Fibroblast of pulmonary artery (primary cell): ENCODE measurements around the gene TPSD1.

Experiments
- DNase-seq: peaks from one replicate; pipeline ENCODE4 v3.0.0-alpha.2; 2010; ENCODE audit warnings: low read depth
- H3K4me3 ChIP-seq: replicated peaks from 2 replicates; pipeline ENCODE4 v1.5.1; 2011; ENCODE audit warnings: low read depth, mild to moderate bottlenecking, control low read depth, low read length, moderate library complexity
- TF ChIP-seq, protein P1 (sequence below): IDR thresholded peaks from 2 replicates; pipeline ENCODE4 v1.5.1; 2011; ENCODE audit warnings: mild to moderate bottlenecking, control low read depth, low read length, inconsistent platforms; ENCODE audit errors: missing control alignments

The TPSD1 gene

DNA sequence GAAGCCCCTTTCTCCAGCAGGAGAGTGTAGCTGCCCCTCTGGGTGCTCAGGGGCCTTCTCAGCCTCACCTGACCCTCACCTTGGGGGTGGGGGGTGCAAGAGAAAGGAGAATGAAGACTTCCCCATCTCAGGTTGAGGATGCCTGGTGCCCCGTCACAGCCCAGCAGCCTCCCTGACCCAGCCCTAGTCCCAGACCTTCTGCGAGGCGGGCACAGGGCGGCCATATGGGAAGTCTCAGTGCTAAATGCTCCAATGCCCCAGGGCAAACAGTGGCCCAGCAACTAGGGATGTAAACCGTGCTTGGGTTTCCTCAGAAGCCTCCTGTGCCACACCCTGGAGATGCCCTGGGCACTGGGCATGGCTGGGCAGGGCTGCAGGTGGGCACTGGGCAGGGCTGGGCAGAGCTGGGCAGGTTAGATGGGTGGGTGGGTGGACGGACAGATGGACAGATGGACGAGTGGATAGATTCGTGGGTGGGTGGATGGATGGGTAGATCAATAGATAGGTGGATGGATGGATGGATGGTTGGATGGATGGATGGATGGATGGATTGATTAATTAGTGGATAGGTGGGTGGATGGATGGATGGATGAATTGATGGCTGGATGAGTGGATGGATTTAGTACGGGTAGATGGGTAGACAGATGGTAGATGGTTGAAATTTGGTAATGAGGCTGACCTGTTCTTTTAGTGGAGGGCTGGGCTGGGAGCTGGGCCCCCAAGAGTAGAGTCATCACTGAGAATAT is 16.8 kb downstream of the TPSD1 start:
- TF ChIP-seq, protein P1, sequence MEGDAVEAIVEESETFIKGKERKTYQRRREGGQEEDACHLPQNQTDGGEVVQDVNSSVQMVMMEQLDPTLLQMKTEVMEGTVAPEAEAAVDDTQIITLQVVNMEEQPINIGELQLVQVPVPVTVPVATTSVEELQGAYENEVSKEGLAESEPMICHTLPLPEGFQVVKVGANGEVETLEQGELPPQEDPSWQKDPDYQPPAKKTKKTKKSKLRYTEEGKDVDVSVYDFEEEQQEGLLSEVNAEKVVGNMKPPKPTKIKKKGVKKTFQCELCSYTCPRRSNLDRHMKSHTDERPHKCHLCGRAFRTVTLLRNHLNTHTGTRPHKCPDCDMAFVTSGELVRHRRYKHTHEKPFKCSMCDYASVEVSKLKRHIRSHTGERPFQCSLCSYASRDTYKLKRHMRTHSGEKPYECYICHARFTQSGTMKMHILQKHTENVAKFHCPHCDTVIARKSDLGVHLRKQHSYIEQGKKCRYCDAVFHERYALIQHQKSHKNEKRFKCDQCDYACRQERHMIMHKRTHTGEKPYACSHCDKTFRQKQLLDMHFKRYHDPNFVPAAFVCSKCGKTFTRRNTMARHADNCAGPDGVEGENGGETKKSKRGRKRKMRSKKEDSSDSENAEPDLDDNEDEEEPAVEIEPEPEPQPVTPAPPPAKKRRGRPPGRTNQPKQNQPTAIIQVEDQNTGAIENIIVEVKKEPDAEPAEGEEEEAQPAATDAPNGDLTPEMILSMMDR, result no peak
- no peak for DNase-seq

DNA sequence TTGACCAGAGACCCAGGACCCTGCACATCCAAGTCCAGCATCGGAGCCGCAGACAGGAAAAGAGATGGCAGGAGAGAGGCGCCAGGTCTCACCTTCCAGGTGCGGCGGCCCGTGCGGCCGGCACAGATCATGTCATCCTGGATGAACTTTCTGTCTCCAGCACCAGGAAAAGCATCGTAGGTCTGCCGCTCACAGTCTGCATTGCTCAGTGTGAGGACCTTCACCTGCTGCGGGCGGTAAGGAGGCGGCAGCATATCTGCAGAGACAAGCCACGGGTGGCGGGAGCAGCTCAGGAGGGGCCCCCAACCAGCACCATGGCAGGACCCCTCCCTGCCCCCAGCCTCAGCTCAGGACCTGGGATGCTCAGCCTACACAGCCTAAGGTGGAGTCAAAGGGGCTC is 17.9 kb downstream of the TPSD1 start:
- DNase-seq, result no peak
- TF ChIP-seq, protein P1, result no peak
- H3K4me3 ChIP-seq, result no peak overlapping the region

More for the DNA sequence above, 16.8 kb downstream of the TPSD1 start:
- H3K4me3 ChIP-seq, result no peak overlapping the region

DNA sequence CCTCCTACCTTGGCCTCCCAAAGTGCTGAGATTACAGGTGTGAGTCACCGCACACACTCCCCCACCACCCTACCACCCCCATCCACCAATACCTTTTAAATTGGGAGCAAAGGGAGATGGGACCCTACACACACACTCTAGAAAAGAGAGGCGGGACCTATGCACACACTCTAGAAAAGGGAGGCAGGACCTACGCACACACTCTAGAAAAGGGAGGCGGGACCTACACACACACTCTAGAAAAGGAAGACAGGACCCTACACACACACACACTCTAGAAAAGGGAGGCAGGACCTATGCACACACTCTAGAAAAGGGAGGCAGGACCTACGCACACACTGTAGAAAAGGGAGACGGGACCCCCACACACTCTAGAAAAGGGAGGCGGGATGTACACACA is 18.9 kb downstream of the TPSD1 start:
- no peak for DNase-seq
- no peak overlapping the region for H3K4me3 ChIP-seq
- TF ChIP-seq, protein P1, result no peak

DNA sequence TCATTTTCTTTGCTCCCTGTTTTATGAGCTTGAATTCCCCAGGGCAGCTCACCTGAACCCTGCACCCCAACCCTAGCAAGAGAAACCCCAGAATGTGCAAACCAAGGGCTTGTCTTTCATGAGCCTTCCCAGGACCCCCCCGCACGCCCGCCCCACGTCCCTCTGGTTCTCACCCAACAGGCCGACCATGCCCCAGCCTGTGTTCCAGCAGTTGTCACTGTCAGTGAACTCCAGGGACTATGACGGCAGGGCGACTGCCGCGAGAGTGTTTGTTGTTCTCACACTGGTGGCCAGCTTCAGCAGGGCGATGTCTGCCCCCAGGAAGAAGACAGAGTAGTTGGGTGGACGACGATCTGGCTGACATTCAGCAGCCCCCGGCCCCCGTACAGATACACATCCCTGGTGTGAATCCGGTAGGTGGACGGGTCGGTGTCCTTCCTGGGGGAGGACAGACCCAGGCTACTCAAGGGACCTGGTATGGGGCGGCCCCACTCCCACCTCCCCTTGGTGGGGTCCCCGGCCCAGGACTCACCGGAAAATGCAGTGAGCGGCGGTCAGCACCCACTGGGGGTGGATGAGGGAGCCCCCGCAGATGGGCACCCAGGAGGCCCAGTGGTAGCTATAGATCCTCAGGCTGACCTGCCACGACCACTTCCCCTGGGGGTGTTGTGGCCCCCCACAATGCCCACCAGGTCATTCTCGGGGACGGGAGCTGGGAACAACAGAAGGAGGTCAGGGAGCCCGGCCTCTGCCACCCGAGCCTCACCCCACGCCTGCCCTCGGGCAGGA is 20.1 kb downstream of the TPSD1 start:
- DNase-seq, result no peak
- TF ChIP-seq, protein P1, result no peak
- no peak overlapping the region for H3K4me3 ChIP-seq

DNA sequence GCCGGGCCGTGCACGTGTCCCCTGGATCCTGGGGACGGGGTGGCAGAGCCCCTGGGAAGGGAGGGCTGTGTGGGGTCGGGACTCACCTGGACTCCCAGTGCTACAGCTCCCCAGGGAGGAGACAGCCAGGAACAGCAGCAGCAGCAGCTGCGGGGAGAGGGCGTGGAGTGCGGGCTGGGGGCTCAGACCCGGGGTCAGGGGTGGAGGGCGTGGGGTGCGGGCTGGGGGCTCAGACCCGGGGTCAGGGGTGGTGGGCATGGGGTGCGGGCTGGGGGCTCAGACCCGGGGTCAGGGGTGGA is 20.7 kb downstream of the TPSD1 start:
- TF ChIP-seq, protein P1, result no peak
- DNase-seq, result no peak
- H3K4me3 ChIP-seq, result no peak overlapping the region

DNA sequence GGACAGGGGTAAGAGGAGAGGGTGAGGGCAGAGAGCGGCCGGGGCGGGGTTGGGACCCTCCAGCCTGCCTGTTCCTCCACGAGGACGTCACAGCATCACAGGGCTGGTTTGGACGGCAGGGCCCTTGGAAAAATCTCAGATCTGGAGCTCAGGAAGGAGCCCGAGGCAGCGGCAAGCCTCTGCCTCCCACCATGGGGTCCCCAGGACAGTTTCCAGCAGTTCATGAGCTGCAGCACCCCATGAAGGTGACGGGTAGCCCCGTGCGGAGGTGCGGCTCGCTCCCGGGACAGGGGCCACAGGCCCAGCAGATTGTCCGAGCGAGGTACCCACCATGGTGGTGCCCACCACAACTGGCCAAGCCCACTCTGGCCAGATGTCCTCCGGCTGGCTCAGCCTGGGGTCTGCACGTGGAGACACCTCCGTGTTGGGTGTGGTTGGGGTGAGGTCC is 21.3 kb downstream of the TPSD1 start:
- TF ChIP-seq, protein P1, result no peak
- no peak for DNase-seq
- no peak overlapping the region for H3K4me3 ChIP-seq
